PC-9 (cell line): Measurements from ENCODE around the gene STX19. TPM values are rescaled to one million over a fixed set of nuclear protein-coding genes. Genes with fewer than 3 reads are reported as not detected.

Experiments used
- BruUV-seq: library from RNA; stranded (reverse); fragments of 400-500 nt; replicated peaks from 2 replicates; lab custom pipeline; 2021; lab: Mats Ljungman, UMichigan
- CTCF ChIA-PET: fragments of 300-600 bp; sonication (Branson Sonifier 250); formaldehyde crosslinking; loops from one replicate; lab custom pipeline; 2022; ENCODE audit warnings: antibody characterized with exemption; lab: Charles Lee
- POLR2A ChIA-PET: fragments of 300-600 bp; sonication (Branson Sonifier 250); formaldehyde crosslinking; loops from one replicate; lab custom pipeline; 2022; ENCODE audit warnings: antibody characterized with exemption; ENCODE audit not compliant: unreplicated experiment; lab: Charles Lee
- DNase-seq, 2 experiments: peaks; one replicate each; pipeline versions ENCODE4 v3.0.0 to v3.0.0-alpha.2; 2015 to 2022; ENCODE audit warnings: mixed read lengths in 1 of 2
- H2AFZ ChIP-seq: fragments of 200-600 bp; sonication (generic); 2 replicates; pipeline ENCODE4 v1.8.1; 2017; ENCODE audit warnings: antibody characterized with exemption
- H3F3A ChIP-seq: fragments of 200-600 bp; sonication (generic); 2 replicates; pipeline ENCODE4 v1.8.1; 2017; ENCODE audit warnings: antibody characterized with exemption, mild to moderate bottlenecking, low read depth; ENCODE audit not compliant: insufficient read depth
- H3K27ac ChIP-seq: fragments of 200-600 bp; sonication (generic); 2 replicates; pipeline ENCODE4 v1.6.1; 2016; ENCODE audit warnings: mixed run types
- H3K27me3 ChIP-seq: fragments of 200-600 bp; sonication (generic); 2 replicates; pipeline ENCODE4 v1.6.1; 2016; ENCODE audit warnings: low read depth, mixed run types; ENCODE audit not compliant: insufficient read depth
- H3K36me3 ChIP-seq: fragments of 200-600 bp; sonication (generic); 2 replicates; pipeline ENCODE4 v1.6.1; 2016; ENCODE audit warnings: low read depth, mixed run types
- H3K4me1 ChIP-seq: fragments of 200-600 bp; sonication (generic); replicated peaks from 2 replicates; pipeline ENCODE4 v1.6.1; 2016; ENCODE audit warnings: mixed run types; ENCODE audit not compliant: insufficient read depth
- H3K4me2 ChIP-seq: fragments of 200-600 bp; sonication (generic); 2 replicates; pipeline ENCODE4 v1.6.1; 2017; ENCODE audit warnings: mixed run types
- H3K4me3 ChIP-seq: fragments of 200-600 bp; sonication (generic); 2 replicates; pipeline ENCODE4 v1.6.1; 2016; ENCODE audit warnings: mixed run types
- H3K79me2 ChIP-seq: fragments of 200-600 bp; sonication (generic); 2 replicates; pipeline ENCODE4 v1.6.1; 2017; ENCODE audit warnings: low read depth, mixed run types
- H3K9me2 ChIP-seq: fragments of 200-600 bp; sonication (generic); 2 replicates; pipeline ENCODE4 v1.8.1; 2017; ENCODE audit warnings: mild to moderate bottlenecking; ENCODE audit not compliant: insufficient read depth
- H3K9me3 ChIP-seq: fragments of 200-600 bp; sonication (generic); 2 replicates; pipeline ENCODE4 v1.8.1; 2016; ENCODE audit warnings: low read depth; ENCODE audit not compliant: insufficient read depth
- H4K20me1 ChIP-seq: fragments of 200-600 bp; sonication (generic); 2 replicates; pipeline ENCODE4 v1.8.1; 2017; ENCODE audit not compliant: insufficient read depth
- EZH2 ChIP-seq: fragments of 200-600 bp; sonication (generic); IDR thresholded peaks from 2 replicates; pipeline ENCODE4 v1.8.0; 2017; ENCODE audit warnings: antibody characterized with exemption, low read depth
- intact Hi-C: fragments of 100-400 bp; cut with micrococcal nuclease; formaldehyde crosslinking; loops from one replicate; pipeline ENCODE4 v1.10.0; 2022; ENCODE audit not compliant: unreplicated experiment
- total RNA-seq: library from RNA; stranded (reverse); gene quantifications from 2 replicates; pipeline ENCODE4 v1.2.3, GENCODE V29; 2021
- TF ChIP-seq, protein P1 (sequence below): fragments of 200-600 bp; sonication (generic); conservative IDR thresholded peaks from 2 replicates; pipeline ENCODE4 v1.6.1; 2017; ENCODE audit warnings: mixed run types, antibody characterized with exemption, mild to moderate bottlenecking, moderate library complexity

STX19 gene
- total RNA-seq, 1 experiment from 2014 or later = 5.5 TPM

- H3K36me3 ChIP-seq = no peaks in the 10 kb centered on the region
- H3F3A ChIP-seq = peaks cover 23% of the 10 kb centered on the region; the same call in 1 of the 2 replicates
- peak in 1 of 2 experiments; percentile 34 for DNase-seq
- H3K4me1 ChIP-seq = peaks cover 19% of the 10 kb centered on the region
- TF ChIP-seq EZH2 = no peak
- TF ChIP-seq, protein P1, sequence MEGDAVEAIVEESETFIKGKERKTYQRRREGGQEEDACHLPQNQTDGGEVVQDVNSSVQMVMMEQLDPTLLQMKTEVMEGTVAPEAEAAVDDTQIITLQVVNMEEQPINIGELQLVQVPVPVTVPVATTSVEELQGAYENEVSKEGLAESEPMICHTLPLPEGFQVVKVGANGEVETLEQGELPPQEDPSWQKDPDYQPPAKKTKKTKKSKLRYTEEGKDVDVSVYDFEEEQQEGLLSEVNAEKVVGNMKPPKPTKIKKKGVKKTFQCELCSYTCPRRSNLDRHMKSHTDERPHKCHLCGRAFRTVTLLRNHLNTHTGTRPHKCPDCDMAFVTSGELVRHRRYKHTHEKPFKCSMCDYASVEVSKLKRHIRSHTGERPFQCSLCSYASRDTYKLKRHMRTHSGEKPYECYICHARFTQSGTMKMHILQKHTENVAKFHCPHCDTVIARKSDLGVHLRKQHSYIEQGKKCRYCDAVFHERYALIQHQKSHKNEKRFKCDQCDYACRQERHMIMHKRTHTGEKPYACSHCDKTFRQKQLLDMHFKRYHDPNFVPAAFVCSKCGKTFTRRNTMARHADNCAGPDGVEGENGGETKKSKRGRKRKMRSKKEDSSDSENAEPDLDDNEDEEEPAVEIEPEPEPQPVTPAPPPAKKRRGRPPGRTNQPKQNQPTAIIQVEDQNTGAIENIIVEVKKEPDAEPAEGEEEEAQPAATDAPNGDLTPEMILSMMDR = no peak
- BruUV-seq = no TSS peak
- no peak overlapping the region for H3K4me3 ChIP-seq
- H3K27me3 ChIP-seq = no peaks in the 10 kb centered on the region
- no peaks in the 10 kb centered on the region for H3K9me2 ChIP-seq
- H3K79me2 ChIP-seq = peaks cover 27% of the 10 kb centered on the region
- intact Hi-C loops = loop anchor here (10.0 kb wide), 1 partner anchor 211 kb away; no protein-coding TSS in a partner anchor
- ChIA-PET CTCF (interaction anchor here (0.6 kb wide), 1 partner anchor 108 kb away, joined by 4 read pairs; no protein-coding TSS in a partner anchor), POLR2A (no interaction called here)
- no peaks in the 10 kb centered on the region for H4K20me1 ChIP-seq
- no peaks in the 10 kb centered on the region for H3K9me3 ChIP-seq
- no peak overlapping the region for H3K4me2 ChIP-seq
- no peak overlapping the region for H2AFZ ChIP-seq
- H3K27ac ChIP-seq = no peak overlapping the region
These were observed 37.6 kb upstream of the STX19 start for GRCh38 chr3:94065819-94066480.

- intact Hi-C loops = loop anchor here (10.0 kb wide), 1 partner anchor 210 kb away; no protein-coding TSS in a partner anchor
- no peak overlapping the region for H3K27ac ChIP-seq
- H3K9me2 ChIP-seq = no peaks in the 10 kb centered on the region
- no peak overlapping the region for H2AFZ ChIP-seq
- POLR2A ChIA-PET = no interaction called here
- no peaks in the 10 kb centered on the region for H3K9me3 ChIP-seq
- no TSS peak for BruUV-seq
- DNase-seq = peak in 1 of 2 experiments; percentile 20
- no peak overlapping the region for H3K4me3 ChIP-seq
- no peaks in the 10 kb centered on the region for H4K20me1 ChIP-seq
- no peak for TF ChIP-seq EZH2
- TF ChIP-seq, protein P1 = no peak
- H3K27me3 ChIP-seq = no peaks in the 10 kb centered on the region
- peaks cover 19% of the 10 kb centered on the region for H3K4me1 ChIP-seq
- H3K36me3 ChIP-seq = no peaks in the 10 kb centered on the region
- CTCF ChIA-PET = interaction anchor here (0.6 kb wide), 1 partner anchor 107 kb away, joined by 4 read pairs; no protein-coding TSS in a partner anchor
- H3K79me2 ChIP-seq = peaks cover 27% of the 10 kb centered on the region
- H3K4me2 ChIP-seq = peak overlapping the region; percentile 88; the same call in 1 of the 2 replicates
- peaks cover 23% of the 10 kb centered on the region; the same call in 1 of the 2 replicates for H3F3A ChIP-seq
These were observed 36.7 kb upstream of the STX19 start for GRCh38 chr3:94065122-94065521.

GRCh38 chr3:94064243-94064860 is 36.0 kb upstream of the STX19 start:
- Histone ChIP-seq H3K4me3 (peak overlapping the region; percentile 79), H3K79me2 (peaks cover 27% of the 10 kb centered on the region), H3K9me3 (no peaks in the 10 kb centered on the region), H3K9me2 (no peaks in the 10 kb centered on the region), H3F3A (peaks cover 23% of the 10 kb centered on the region; the same call in 1 of the 2 replicates), H4K20me1 (no peaks in the 10 kb centered on the region), H2AFZ (peak overlapping the region; percentile 92; the same call in 1 of the 2 replicates), H3K27ac (no peak overlapping the region; the same call in 1 of the 2 replicates), H3K4me1 (peaks cover 19% of the 10 kb centered on the region), H3K27me3 (no peaks in the 10 kb centered on the region), H3K36me3 (no peaks in the 10 kb centered on the region), H3K4me2 (peak overlapping the region; percentile 88)
- intact Hi-C loops = loop anchor here (10.0 kb wide), 1 partner anchor 210 kb away; no protein-coding TSS in a partner anchor
- peak in 1 of 2 experiments; percentile 18 for DNase-seq
- ChIA-PET POLR2A (interaction anchor here (0.6 kb wide), 1 partner anchor 38 kb away, joined by 6 read pairs; no protein-coding TSS in a partner anchor), CTCF (no interaction called here)
- TF ChIP-seq EZH2 = no peak
- TF ChIP-seq, protein P1 = no peak
- no TSS peak for BruUV-seq
